GM23338 (cell line): ENCODE measurements around the gene PRKAR1B.

Experiments
- CREB1 ChIP-seq: fragments of 250-450 bp; sonication (Bioruptor Pico); IDR thresholded peaks from 2 replicates; pipeline ENCODE4 v1.5.0; 2020; ENCODE audit warnings: low read depth, mild to moderate bottlenecking, moderate library complexity
- EZH2 ChIP-seq: fragments of 200-600 bp; sonication (generic); IDR thresholded peaks from one replicate; pipeline ENCODE4 v1.8.0; 2017; ENCODE audit warnings: antibody characterized with exemption, mild to moderate bottlenecking, low read depth; ENCODE audit not compliant: unreplicated experiment
- EZH2phosphoT487 ChIP-seq: fragments of 200-600 bp; sonication (generic); IDR thresholded peaks from one replicate; pipeline ENCODE4 v1.8.1; 2018; ENCODE audit warnings: antibody characterized with exemption; ENCODE audit not compliant: unreplicated experiment
- POLR2AphosphoS5 ChIP-seq: IDR thresholded peaks from 2 replicates; pipeline ENCODE4 v1.6.1; 2016; ENCODE audit warnings: antibody characterized with exemption, low read depth
- ZNF114 ChIP-seq: fragments of 250-450 bp; sonication (Bioruptor Pico); IDR thresholded peaks from 2 replicates; pipeline ENCODE4 v1.5.0; 2020; ENCODE audit warnings: mild to moderate bottlenecking, moderate library complexity
- ZNF331 ChIP-seq: fragments of 250-450 bp; sonication (Bioruptor Pico); IDR thresholded peaks from 2 replicates; pipeline ENCODE4 v1.5.0; 2020; ENCODE audit warnings: low read depth, mild to moderate bottlenecking, moderate library complexity
- TF ChIP-seq, protein P1 (sequence below), 2 experiments: fragments of 200-600 bp in 1 of 2; sonication (generic) in 1 of 2; conservative IDR thresholded peaks; 2 replicates each; pipeline versions ENCODE4 v1.5.1 to v1.6.1; 2016 to 2017; ENCODE audit warnings: antibody characterized with exemption in 2 of 2, low read depth in 2 of 2, mild to moderate bottlenecking in 2 of 2, moderate library complexity in 1 of 2
- TF ChIP-seq, protein P2 (sequence below): IDR thresholded peaks from one replicate; pipeline ENCODE4 v1.6.1; 2018; ENCODE audit warnings: antibody characterized with exemption; ENCODE audit not compliant: unreplicated experiment
- TF ChIP-seq, protein P3 (sequence below): IDR thresholded peaks from 2 replicates; pipeline ENCODE4 v1.6.1; 2016; ENCODE audit warnings: antibody characterized with exemption

DNA sequence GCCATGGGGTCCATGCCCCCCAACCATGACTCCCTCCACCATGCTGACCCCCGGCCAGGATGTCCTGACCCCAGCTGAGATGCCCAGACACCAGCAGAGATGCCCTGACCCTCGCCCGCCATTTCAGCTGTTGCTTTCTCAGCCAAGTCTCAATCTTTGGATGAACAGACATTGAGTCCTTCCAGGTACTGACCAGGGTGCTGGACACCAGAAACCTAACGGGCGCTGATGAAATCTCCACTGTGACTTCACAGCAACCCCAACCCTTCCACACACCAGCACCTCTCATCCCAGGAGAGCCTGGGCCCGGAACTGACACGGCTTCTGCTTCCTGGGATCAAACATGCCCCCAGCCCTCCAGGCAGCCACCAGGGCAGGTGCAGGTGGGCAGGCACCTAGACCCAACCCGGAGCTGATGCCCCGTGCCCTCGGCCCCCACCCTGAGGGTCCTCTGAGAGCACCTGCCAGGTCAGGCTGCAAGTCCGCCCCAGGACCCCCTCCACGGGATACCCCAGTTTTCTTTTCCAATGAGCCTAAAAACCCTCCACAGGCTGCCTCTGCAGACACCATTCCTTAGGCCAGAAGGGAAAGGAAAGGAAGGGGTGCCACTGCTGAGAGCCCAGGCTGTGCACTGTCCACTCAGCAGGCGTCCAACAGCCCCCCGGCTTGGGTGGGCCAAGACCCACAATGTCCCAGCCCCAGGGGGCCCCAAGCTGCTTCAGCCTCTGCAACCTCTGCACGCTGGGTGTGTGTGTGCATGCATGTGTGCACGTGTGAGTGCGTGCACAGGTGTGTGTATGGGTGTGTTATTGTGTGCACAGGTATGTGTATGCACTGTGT lies 164.1 kb downstream of the PRKAR1B start:
- TF ChIP-seq, protein P1, sequence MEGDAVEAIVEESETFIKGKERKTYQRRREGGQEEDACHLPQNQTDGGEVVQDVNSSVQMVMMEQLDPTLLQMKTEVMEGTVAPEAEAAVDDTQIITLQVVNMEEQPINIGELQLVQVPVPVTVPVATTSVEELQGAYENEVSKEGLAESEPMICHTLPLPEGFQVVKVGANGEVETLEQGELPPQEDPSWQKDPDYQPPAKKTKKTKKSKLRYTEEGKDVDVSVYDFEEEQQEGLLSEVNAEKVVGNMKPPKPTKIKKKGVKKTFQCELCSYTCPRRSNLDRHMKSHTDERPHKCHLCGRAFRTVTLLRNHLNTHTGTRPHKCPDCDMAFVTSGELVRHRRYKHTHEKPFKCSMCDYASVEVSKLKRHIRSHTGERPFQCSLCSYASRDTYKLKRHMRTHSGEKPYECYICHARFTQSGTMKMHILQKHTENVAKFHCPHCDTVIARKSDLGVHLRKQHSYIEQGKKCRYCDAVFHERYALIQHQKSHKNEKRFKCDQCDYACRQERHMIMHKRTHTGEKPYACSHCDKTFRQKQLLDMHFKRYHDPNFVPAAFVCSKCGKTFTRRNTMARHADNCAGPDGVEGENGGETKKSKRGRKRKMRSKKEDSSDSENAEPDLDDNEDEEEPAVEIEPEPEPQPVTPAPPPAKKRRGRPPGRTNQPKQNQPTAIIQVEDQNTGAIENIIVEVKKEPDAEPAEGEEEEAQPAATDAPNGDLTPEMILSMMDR (conservative IDR thresholded peaks at IDR 0.05; ENCODE audit: low read depth in 2 of 2), result no peak
- TF ChIP-seq, protein P2, sequence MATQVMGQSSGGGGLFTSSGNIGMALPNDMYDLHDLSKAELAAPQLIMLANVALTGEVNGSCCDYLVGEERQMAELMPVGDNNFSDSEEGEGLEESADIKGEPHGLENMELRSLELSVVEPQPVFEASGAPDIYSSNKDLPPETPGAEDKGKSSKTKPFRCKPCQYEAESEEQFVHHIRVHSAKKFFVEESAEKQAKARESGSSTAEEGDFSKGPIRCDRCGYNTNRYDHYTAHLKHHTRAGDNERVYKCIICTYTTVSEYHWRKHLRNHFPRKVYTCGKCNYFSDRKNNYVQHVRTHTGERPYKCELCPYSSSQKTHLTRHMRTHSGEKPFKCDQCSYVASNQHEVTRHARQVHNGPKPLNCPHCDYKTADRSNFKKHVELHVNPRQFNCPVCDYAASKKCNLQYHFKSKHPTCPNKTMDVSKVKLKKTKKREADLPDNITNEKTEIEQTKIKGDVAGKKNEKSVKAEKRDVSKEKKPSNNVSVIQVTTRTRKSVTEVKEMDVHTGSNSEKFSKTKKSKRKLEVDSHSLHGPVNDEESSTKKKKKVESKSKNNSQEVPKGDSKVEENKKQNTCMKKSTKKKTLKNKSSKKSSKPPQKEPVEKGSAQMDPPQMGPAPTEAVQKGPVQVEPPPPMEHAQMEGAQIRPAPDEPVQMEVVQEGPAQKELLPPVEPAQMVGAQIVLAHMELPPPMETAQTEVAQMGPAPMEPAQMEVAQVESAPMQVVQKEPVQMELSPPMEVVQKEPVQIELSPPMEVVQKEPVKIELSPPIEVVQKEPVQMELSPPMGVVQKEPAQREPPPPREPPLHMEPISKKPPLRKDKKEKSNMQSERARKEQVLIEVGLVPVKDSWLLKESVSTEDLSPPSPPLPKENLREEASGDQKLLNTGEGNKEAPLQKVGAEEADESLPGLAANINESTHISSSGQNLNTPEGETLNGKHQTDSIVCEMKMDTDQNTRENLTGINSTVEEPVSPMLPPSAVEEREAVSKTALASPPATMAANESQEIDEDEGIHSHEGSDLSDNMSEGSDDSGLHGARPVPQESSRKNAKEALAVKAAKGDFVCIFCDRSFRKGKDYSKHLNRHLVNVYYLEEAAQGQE, result no peak
- TF ChIP-seq, protein P3, sequence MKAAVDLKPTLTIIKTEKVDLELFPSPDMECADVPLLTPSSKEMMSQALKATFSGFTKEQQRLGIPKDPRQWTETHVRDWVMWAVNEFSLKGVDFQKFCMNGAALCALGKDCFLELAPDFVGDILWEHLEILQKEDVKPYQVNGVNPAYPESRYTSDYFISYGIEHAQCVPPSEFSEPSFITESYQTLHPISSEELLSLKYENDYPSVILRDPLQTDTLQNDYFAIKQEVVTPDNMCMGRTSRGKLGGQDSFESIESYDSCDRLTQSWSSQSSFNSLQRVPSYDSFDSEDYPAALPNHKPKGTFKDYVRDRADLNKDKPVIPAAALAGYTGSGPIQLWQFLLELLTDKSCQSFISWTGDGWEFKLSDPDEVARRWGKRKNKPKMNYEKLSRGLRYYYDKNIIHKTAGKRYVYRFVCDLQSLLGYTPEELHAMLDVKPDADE, result no peak
- TF ChIP-seq POLR2AphosphoS5, result no peak
- no peak for TF ChIP-seq EZH2
- no peak for TF ChIP-seq ZNF331 (CRISPR knock-in tag)
- TF ChIP-seq CREB1, result no peak
- TF ChIP-seq ZNF114 (CRISPR knock-in tag), result no peak
- TF ChIP-seq EZH2phosphoT487, result no peak
